GM15510 (cell line): ENCODE results near the gene CATSPERE.
A peak's percentile ranks its signal among the peaks of the same experiment; 100 is the strongest.

Experiments
- POLR2A ChIP-seq: IDR thresholded peaks from 3 replicates; pipeline ENCODE4 v1.6.1; 2011; ENCODE audit warnings: borderline replicate concordance; ENCODE audit not compliant: insufficient read length; ENCODE audit errors: extremely low read depth

The CATSPERE gene

GRCh38 chr1:244439391-244440032 lies 21.6 kb upstream of the CATSPERE start:
- no peak for TF ChIP-seq POLR2A

- TF ChIP-seq POLR2A, result no peak
These were observed 18.2 kb upstream of the CATSPERE start for GRCh38 chr1:244442850-244443249.

- no peak for TF ChIP-seq POLR2A
These were observed 16.2 kb upstream of the CATSPERE start for GRCh38 chr1:244444854-244445253.

- TF ChIP-seq POLR2A, result no peak
These were observed 15.5 kb upstream of the CATSPERE start for GRCh38 chr1:244445320-244446181.

- TF ChIP-seq POLR2A, result no peak
These were observed 14.0 kb upstream of the CATSPERE start for GRCh38 chr1:244447024-244447423.

GRCh38 chr1:244447552-244447951 lies 13.5 kb upstream of the CATSPERE start:
- no peak for TF ChIP-seq POLR2A

- no peak for TF ChIP-seq POLR2A
These were observed 12.6 kb upstream of the CATSPERE start for GRCh38 chr1:244448279-244449036.

GRCh38 chr1:244449936-244450508 lies 11.1 kb upstream of the CATSPERE start:
- no peak for TF ChIP-seq POLR2A

- TF ChIP-seq POLR2A, result peak; percentile 31
These were observed 10.2 kb upstream of the CATSPERE start for GRCh38 chr1:244450597-244451538.

- TF ChIP-seq POLR2A, result peak; percentile 88
These were observed 9.5 kb upstream of the CATSPERE start, which contains the start of gene ADSS2 for GRCh38 chr1:244451539-244451950. Gene ADSS2 (minus strand): TSS chr1:244451909. CDS start chr1:244451817, 92 bp downstream.

- peak; percentile 7 for TF ChIP-seq POLR2A
These were observed 8.9 kb upstream of the CATSPERE start for GRCh38 chr1:244451951-244452795.

- no peak for TF ChIP-seq POLR2A
These were observed 6.7 kb upstream of the CATSPERE start for GRCh38 chr1:244454412-244454811.

- no peak for TF ChIP-seq POLR2A
These were observed 4.5 kb upstream of the CATSPERE start for GRCh38 chr1:244456586-244456985.
